Central memory CD8-positive, alpha-beta T cell (primary cell): ENCODE results near the gene EXOC4.

Experiments used
- ATAC-seq: fragments of 150-1000 bp; cut with Tn5 transposase; replicated peaks from 2 replicates; pipeline ENCODE4 v1.10.0; 2022; ENCODE audit warnings: mild to moderate bottlenecking, moderate FRiP score, moderate number of reproducible peaks; ENCODE audit not compliant: poor library complexity, severe bottlenecking; ENCODE audit errors: extremely low read depth
- DNase-seq, 2 donors: peaks; one replicate each; pipeline ENCODE4 v3.0.0; 2021; ENCODE audit warnings: low spot score in 2 of 2
- H3K27ac Mint-ChIP-seq: one replicate; pipeline ENCODE4 v1.8.0; 2022; ENCODE audit warnings: low read depth, mild to moderate bottlenecking, moderate library complexity, mixed read lengths
- H3K27me3 Mint-ChIP-seq: one replicate; pipeline ENCODE4 v1.8.0; 2022; ENCODE audit warnings: mixed read lengths
- H3K36me3 Mint-ChIP-seq: one replicate; pipeline ENCODE4 v1.8.0; 2022; ENCODE audit warnings: mild to moderate bottlenecking, moderate library complexity, mixed read lengths; ENCODE audit not compliant: insufficient read depth
- H3K4me1 Mint-ChIP-seq: one replicate; pipeline ENCODE4 v1.8.0; 2022; ENCODE audit warnings: mixed read lengths
- H3K4me3 Mint-ChIP-seq: one replicate; pipeline ENCODE4 v1.8.0; 2022; ENCODE audit warnings: mild to moderate bottlenecking, moderate library complexity, mixed read lengths
- H3K9me3 Mint-ChIP-seq: one replicate; pipeline ENCODE4 v1.8.0; 2022; ENCODE audit warnings: mixed read lengths

EXOC4 gene

DNA sequence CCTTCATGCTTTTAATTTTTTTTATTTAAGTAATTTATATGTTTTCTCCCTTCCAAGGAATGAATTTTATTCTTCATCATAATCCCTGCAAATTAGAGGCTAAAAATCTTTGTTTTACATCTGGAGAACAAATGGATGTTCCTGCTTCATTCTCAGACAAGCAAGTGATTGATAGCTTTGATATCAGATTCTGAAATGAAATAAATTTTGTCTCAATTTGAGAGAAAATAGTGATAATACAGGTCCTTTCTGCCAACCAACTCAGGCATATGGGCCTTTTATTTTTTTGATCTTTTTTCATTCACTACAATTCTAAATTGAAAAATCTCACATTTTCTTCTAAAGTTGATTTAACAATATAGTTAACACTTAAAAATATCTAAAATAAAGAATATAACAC, 427.1 kb downstream of the EXOC4 start:
- H3K9me3 Mint-ChIP-seq, result no peaks in the 10 kb centered on the region
- H3K4me1 Mint-ChIP-seq, result peaks cover 4% of the 10 kb centered on the region
- ATAC-seq (no peak), DNase-seq (no peak)
- H3K27me3 Mint-ChIP-seq, result no peaks in the 10 kb centered on the region
- no peak overlapping the region for H3K27ac Mint-ChIP-seq
- H3K36me3 Mint-ChIP-seq, result no peaks in the 10 kb centered on the region
- no peak overlapping the region for H3K4me3 Mint-ChIP-seq

DNA sequence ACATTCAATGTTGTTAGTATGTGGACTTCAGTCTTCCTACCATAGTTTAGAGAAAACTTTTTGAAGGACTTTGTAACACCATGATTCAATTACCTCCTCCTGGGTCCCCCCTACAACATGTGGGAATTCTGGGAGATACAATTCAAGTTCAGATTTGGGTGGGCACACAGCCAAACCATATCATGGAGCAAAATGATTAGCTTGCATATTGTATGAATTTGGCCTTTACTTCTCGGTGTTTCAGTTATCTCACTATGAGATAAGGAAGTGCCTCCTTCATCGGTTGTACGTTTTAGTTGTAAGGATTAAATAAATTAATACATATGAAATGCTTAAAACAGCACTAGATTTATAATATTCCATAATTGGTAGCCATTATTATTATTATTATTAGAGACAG, 428.7 kb downstream of the EXOC4 start:
- no peaks in the 10 kb centered on the region for H3K27me3 Mint-ChIP-seq
- H3K4me3 Mint-ChIP-seq, result no peak overlapping the region

DNA sequence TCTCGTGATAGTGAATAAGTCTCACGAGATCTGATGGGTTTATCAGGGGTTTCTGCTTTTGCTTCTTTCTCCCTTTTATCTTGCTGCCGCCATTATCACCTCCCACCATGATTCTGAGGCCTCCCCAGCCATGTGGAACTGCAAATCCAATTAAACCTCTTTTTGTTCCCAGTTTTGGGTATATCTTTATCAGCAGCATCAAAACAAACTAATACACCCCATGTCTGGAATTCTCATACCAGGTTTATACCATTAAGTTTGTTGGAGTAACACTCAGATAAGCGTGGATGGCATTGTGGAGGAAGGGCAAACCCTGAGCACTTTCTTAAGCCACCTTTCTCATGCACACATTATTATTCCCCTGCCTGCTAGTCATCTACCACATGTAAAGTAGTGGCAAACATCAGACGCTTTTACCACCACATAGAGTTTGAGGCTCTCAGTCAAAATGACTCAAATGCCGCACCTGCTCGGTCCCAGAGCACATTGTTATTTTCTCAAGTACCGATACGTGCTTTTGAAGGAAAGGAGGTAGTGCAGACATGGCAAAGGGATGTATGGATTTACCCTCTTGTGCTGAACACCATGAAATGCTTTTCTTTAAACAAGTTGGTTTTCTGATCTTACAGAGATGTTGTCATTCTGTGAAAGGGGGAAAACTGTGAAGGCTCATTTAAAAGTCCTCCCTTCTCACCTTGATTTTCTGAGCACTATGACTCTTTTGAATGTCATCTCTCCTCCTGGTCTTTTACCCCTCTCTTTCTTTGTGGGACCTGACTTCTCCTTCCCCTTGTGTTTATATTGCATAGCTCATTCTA, 429.7 kb downstream of the EXOC4 start:
- no peaks in the 10 kb centered on the region for H3K9me3 Mint-ChIP-seq
- H3K27me3 Mint-ChIP-seq, result no peaks in the 10 kb centered on the region
- no peak overlapping the region for H3K27ac Mint-ChIP-seq
- no peak for DNase-seq
- H3K4me3 Mint-ChIP-seq, result no peak overlapping the region
- H3K36me3 Mint-ChIP-seq, result peaks cover 2% of the 10 kb centered on the region
- no peak for ATAC-seq
- no peaks in the 10 kb centered on the region for H3K4me1 Mint-ChIP-seq

More for the DNA sequence above, 428.7 kb downstream of the EXOC4 start:
- ATAC-seq (no peak), DNase-seq (no peak)
- Mint-ChIP-seq H3K27ac (no peak overlapping the region), H3K36me3 (peaks cover 2% of the 10 kb centered on the region), H3K9me3 (no peaks in the 10 kb centered on the region), H3K4me1 (no peaks in the 10 kb centered on the region)

DNA sequence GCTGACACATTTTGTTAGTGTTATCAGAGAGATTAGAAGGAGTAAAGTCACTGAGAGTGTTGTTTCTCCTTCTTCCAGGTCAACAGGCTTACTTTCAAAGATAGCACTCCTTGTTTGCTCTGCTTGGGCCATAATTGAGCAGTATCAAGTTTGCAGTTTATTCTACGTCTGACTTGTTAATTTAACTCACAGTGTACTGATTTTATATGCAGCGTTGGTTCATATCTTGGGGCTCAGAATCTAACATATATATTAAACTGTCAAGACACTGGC, 430.2 kb downstream of the EXOC4 start:
- peaks cover 2% of the 10 kb centered on the region for H3K36me3 Mint-ChIP-seq
- H3K27me3 Mint-ChIP-seq, result no peaks in the 10 kb centered on the region
- no peaks in the 10 kb centered on the region for H3K4me1 Mint-ChIP-seq
- H3K27ac Mint-ChIP-seq, result no peak overlapping the region
- no peaks in the 10 kb centered on the region for H3K9me3 Mint-ChIP-seq
- ATAC-seq, result no peak
- no peak for DNase-seq
- no peak overlapping the region for H3K4me3 Mint-ChIP-seq

DNA sequence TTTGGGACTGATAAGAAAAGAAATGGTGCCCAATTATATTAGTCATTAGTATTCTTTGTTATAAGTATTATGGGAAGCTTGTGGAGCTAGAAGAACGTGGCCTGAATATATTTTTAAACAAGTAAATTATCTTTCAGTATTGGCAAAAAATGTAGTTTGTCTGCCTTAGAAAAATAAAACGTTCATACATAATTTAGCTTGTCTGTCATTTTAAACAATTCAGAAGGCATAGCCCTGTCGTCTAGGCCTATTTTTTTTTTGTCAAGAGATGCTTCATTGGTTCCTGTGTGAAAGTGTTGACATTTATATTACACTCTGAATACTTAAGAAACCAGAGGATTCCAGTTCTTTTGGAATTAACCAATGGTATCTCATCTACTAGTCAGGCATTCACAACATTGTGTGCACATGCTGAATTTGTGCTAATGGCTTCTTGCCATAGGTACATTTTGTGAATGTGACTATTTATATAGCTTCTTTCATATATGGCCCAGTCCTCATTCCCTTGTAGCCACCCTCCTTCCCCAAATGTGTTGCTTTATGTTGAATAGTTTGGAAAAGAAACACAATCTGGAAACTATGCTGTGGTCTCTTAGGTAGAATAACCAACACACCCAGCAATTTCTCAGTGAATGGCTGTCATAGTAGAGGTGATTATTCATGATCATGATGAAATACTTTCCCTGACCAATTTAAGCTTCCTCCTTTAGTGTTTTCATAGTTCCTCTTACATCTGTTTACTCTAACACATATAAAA, 435.8 kb downstream of the EXOC4 start:
- Mint-ChIP-seq H3K4me1 (peaks cover 10% of the 10 kb centered on the region), H3K9me3 (no peaks in the 10 kb centered on the region), H3K27me3 (no peaks in the 10 kb centered on the region), H3K36me3 (peaks cover 2% of the 10 kb centered on the region), H3K4me3 (no peak overlapping the region), H3K27ac (no peak overlapping the region)
- DNase-seq, result no peak
- ATAC-seq, result no peak

DNA sequence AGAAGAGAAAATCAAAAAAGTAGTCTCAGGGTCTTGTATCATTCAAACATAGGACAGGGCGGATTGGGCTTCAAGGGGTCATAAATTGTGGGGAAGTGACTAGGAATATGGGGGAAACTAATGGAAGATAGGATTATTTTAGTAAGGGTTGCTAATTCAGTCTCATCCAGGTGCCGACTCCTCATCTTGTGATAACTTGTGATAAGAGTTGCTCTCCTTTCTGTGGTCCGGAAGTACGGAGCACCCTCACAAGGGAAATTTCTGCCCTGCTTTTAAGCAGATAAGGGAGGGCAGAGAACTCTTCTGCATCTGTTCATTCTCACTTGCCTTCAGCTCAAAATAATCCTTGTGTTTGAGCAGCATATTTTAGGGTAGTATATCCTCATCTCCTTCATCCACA, 437.9 kb downstream of the EXOC4 start:
- no peak overlapping the region for H3K27ac Mint-ChIP-seq
- DNase-seq, result no peak
- H3K9me3 Mint-ChIP-seq, result no peaks in the 10 kb centered on the region
- ATAC-seq, result no peak
- H3K27me3 Mint-ChIP-seq, result no peaks in the 10 kb centered on the region
- H3K36me3 Mint-ChIP-seq, result no peaks in the 10 kb centered on the region
- H3K4me3 Mint-ChIP-seq, result no peak overlapping the region
- H3K4me1 Mint-ChIP-seq, result peaks cover 16% of the 10 kb centered on the region

DNA sequence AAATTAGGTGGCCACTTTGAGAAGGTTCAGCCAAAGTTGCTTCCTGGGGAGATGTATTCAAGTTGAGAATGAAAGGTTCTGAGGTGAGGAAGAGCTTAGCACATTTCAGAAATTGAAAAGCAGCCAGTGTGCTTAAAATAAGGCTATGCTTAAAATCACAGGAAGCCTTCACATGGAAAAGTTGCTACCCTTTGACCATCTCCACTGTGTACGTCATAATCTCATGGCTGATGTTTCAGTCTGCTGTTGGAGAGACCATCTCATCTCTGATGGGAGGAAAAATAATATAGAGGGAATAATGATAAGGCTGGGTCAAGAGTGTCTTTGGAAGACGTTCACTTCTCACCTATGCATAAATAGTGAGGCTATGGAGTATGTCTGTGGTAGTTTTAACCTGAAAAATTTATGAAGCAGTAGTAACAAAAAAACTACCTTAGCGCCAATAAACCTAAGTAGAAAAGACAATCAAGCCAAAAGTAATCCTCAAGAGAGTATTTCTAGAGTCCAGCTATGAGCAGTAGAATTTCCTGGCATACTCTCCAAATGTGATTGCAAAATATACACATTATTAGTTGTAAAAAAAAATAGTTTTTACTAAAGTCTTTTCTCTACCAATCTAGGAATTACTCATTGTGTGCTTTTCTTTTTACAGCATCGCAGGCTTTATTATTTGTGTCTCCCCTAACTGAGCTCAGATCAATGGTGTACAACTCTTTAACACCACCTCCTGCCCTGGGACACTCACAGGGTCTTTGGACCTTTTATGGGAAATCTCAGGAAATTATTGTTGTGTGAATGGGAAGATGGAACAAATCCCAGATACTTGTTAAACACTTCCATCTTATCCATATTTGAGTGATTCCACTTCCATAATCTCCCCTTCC, 439.1 kb downstream of the EXOC4 start:
- no peak for DNase-seq
- H3K4me3 Mint-ChIP-seq, result no peak overlapping the region
- no peak overlapping the region for H3K27ac Mint-ChIP-seq
- H3K27me3 Mint-ChIP-seq, result no peaks in the 10 kb centered on the region
- peaks cover 25% of the 10 kb centered on the region for H3K4me1 Mint-ChIP-seq
- no peaks in the 10 kb centered on the region for H3K36me3 Mint-ChIP-seq
- ATAC-seq, result no peak
- H3K9me3 Mint-ChIP-seq, result no peaks in the 10 kb centered on the region

DNA sequence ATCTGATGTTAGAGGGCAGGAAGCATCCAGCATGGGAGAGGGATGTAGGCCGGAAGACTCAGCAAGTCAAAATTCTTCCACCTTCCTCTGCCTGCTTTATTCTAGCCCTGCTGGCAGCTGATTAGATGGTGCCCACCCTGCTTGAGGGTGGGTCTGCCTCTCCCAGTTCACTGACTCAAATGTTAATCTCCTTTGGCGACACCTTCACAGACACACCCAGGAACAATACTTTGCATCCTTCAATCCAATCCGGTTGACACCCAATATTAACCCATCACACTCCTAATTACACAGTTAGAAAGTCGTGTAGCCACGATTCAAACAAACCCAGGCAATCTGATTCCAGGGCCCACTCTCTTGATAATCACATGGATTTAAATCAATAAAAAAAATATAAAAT, 440.4 kb downstream of the EXOC4 start:
- H3K9me3 Mint-ChIP-seq, result no peaks in the 10 kb centered on the region
- no peak overlapping the region for H3K27ac Mint-ChIP-seq
- H3K4me3 Mint-ChIP-seq, result no peak overlapping the region
- peaks cover 25% of the 10 kb centered on the region for H3K4me1 Mint-ChIP-seq
- no peaks in the 10 kb centered on the region for H3K36me3 Mint-ChIP-seq
- H3K27me3 Mint-ChIP-seq, result no peaks in the 10 kb centered on the region
- ATAC-seq (no peak), DNase-seq (no peak)

DNA sequence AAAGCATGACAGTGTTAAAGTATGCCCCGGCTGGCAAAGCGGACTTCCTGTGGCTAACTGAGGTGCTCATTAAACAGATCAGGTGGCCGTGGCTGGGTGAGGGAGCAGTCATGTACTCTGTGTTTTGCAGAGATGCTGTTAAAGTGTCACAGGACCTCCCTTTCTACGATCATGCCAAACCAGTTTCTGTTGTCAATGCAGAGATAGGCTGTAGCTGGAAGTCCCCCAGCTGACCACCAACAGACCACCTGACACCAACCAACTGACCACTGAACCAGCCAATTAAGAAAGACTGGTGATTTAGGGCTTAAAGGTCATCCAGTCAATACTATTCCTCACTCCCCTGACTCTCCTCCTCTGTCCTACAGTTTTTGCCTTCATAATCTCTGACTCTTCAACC, 443.2 kb downstream of the EXOC4 start:
- Mint-ChIP-seq H3K9me3 (no peaks in the 10 kb centered on the region), H3K36me3 (no peaks in the 10 kb centered on the region), H3K27ac (no peak overlapping the region), H3K4me3 (no peak overlapping the region), H3K27me3 (no peaks in the 10 kb centered on the region), H3K4me1 (peaks cover 15% of the 10 kb centered on the region)
- ATAC-seq (no peak), DNase-seq (no peak)

DNA sequence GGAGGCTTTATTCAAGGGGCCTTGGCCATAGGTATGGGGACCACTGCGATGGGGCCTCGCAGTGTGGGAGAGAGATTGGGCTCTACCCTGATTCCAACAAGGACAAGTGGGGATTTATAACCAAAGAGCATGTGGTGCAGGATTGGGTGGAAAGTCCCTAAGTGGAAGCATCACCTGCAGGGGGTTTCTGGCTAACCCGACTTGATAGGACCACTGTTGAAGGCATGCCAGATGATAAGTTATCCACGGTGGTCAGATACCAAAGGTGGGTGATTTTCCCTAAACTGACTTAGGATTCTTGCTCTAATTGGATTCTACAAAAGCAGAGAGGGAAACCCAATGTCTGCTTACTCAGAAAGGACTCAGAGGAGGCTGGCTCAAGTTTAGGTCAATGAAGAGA, 444.7 kb downstream of the EXOC4 start:
- Mint-ChIP-seq H3K9me3 (no peaks in the 10 kb centered on the region), H3K36me3 (no peaks in the 10 kb centered on the region), H3K4me3 (no peak overlapping the region), H3K4me1 (peaks cover 15% of the 10 kb centered on the region), H3K27me3 (no peaks in the 10 kb centered on the region), H3K27ac (no peak overlapping the region)
- no peak for DNase-seq
- ATAC-seq, result no peak

DNA sequence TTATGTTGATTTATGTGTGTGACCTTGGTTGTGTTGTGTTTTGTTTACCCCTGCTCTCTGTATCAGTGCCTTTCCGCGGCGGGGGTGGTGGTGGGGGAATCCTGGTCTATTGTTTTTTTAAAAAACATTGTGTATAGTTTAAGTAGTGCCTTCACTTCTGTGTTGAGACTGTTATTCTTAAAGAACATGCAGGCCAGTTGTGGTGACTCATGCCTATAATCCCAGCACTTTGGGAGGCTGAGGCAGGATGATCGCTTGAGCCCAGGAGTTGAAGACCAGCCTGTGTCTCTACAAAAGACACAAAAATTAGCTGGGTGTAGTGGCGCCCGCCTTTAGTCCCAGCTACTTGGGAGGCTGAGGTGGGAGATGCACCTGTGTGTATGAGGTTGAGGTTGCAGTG, 445.2 kb downstream of the EXOC4 start:
- peaks cover 15% of the 10 kb centered on the region for H3K4me1 Mint-ChIP-seq
- H3K9me3 Mint-ChIP-seq, result no peaks in the 10 kb centered on the region
- no peak overlapping the region for H3K27ac Mint-ChIP-seq
- ATAC-seq, result no peak
- no peak overlapping the region for H3K4me3 Mint-ChIP-seq
- H3K27me3 Mint-ChIP-seq, result no peaks in the 10 kb centered on the region
- no peak for DNase-seq
- no peaks in the 10 kb centered on the region for H3K36me3 Mint-ChIP-seq

DNA sequence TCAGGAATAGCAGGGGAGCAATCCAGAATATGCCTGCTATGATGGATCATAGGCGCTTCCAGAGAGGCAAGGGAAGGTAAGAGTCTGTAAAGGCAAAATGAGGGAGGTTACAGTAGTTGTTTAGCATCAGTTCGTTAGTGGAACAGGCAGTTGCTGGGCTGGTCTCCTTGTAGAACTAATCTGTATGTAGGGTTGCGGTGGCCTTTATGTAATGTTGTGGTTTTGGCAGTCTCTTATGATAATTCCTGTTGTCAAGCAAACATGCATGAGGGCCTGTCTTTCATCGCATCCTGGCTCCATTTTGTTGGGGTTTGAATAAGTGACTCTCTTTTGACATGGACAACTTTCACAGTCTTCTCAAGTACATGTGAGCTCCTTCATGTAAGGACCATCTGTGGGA, 446.5 kb downstream of the EXOC4 start:
- no peaks in the 10 kb centered on the region for H3K36me3 Mint-ChIP-seq
- peaks cover 15% of the 10 kb centered on the region for H3K4me1 Mint-ChIP-seq
- H3K9me3 Mint-ChIP-seq, result no peaks in the 10 kb centered on the region
- no peaks in the 10 kb centered on the region for H3K27me3 Mint-ChIP-seq
- ATAC-seq, result no peak
- no peak for DNase-seq
- no peak overlapping the region for H3K4me3 Mint-ChIP-seq
- no peak overlapping the region for H3K27ac Mint-ChIP-seq
